Calu3 (cell line): Measurements from ENCODE around the gene SIRPB2. TPM values are rescaled to one million over a fixed set of nuclear protein-coding genes. Genes with fewer than 3 reads are reported as not detected.
A peak's percentile ranks its signal among the peaks of the same experiment; 100 is the strongest.

Source experiments
- BruUV-seq: library from RNA; stranded (reverse); fragments of 400-500 nt; replicated peaks from 2 replicates; lab custom pipeline; 2021; lab: Mats Ljungman, UMichigan
- CTCF ChIA-PET: fragments of 300-600 bp; sonication (Branson Sonifier 250); formaldehyde crosslinking; loops from one replicate; lab custom pipeline; 2022; ENCODE audit warnings: antibody characterized with exemption; lab: Charles Lee
- DNase-seq: peaks from one replicate; pipeline ENCODE4 v3.0.0; 2022
- H3K27ac Mint-ChIP-seq: one replicate; pipeline ENCODE4 v1.8.0; 2022; ENCODE audit warnings: mixed read lengths; ENCODE audit not compliant: unreplicated experiment
- H3K27me3 Mint-ChIP-seq: one replicate; pipeline ENCODE4 v1.8.0; 2022; ENCODE audit warnings: mixed read lengths; ENCODE audit not compliant: unreplicated experiment
- H3K36me3 Mint-ChIP-seq: one replicate; pipeline ENCODE4 v1.8.0; 2022; ENCODE audit warnings: mild to moderate bottlenecking, moderate library complexity, mixed read lengths; ENCODE audit not compliant: insufficient read depth, unreplicated experiment
- H3K4me1 Mint-ChIP-seq: one replicate; pipeline ENCODE4 v1.8.0; 2022; ENCODE audit warnings: mild to moderate bottlenecking, low read depth, mixed read lengths; ENCODE audit not compliant: unreplicated experiment
- H3K4me3 Mint-ChIP-seq: one replicate; pipeline ENCODE4 v1.8.0; 2022; ENCODE audit warnings: mild to moderate bottlenecking, low read depth, moderate library complexity, mixed read lengths; ENCODE audit not compliant: unreplicated experiment
- H3K9me3 Mint-ChIP-seq: one replicate; pipeline ENCODE4 v1.8.0; 2022; ENCODE audit warnings: low read depth, mixed read lengths; ENCODE audit not compliant: unreplicated experiment
- CTCF ChIP-seq: fragments of 200-600 bp; IDR thresholded peaks from one replicate; pipeline ENCODE4 v1.8.0; 2022; ENCODE audit warnings: antibody characterized with exemption; ENCODE audit not compliant: unreplicated experiment
- intact Hi-C: fragments of 100-400 bp; cut with micrococcal nuclease; formaldehyde crosslinking; loops from one replicate; pipeline ENCODE4 v1.10.0; 2022; ENCODE audit not compliant: unreplicated experiment
- total RNA-seq: library from RNA; stranded (reverse); gene quantifications from 2 replicates; pipeline ENCODE4 v1.2.3, GENCODE V29; 2022

The SIRPB2 gene
- total RNA-seq, 1 experiment from 2014 or later = 0.57 TPM

- no peak overlapping the region for H3K4me3 Mint-ChIP-seq
- no peak for TF ChIP-seq CTCF
- CTCF ChIA-PET = interaction anchor here (3.7 kb wide), 1 partner anchor 28 kb away, joined by 24 read pairs; no protein-coding TSS in a partner anchor
- peak overlapping the region; percentile 5 for H3K27ac Mint-ChIP-seq
- peak; percentile 36 for DNase-seq
- no peaks in the 10 kb centered on the region for H3K9me3 Mint-ChIP-seq
- no TSS peak for BruUV-seq
- intact Hi-C loops = no loop called here
- peaks cover under 1% of the 10 kb centered on the region for H3K36me3 Mint-ChIP-seq
- H3K4me1 Mint-ChIP-seq = peaks cover 42% of the 10 kb centered on the region
- no peaks in the 10 kb centered on the region for H3K27me3 Mint-ChIP-seq
Observed at GRCh38 chr20:1474817-1475603, 16.2 kb downstream of the SIRPB2 start.

GRCh38 chr20:1474325-1474724 is 16.9 kb downstream of the SIRPB2 start:
- peaks cover 47% of the 10 kb centered on the region for H3K4me1 Mint-ChIP-seq
- DNase-seq = no peak
- no peaks in the 10 kb centered on the region for H3K9me3 Mint-ChIP-seq
- no peak for TF ChIP-seq CTCF
- CTCF ChIA-PET = interaction anchor here (3.7 kb wide), 1 partner anchor 29 kb away, joined by 24 read pairs; no protein-coding TSS in a partner anchor
- H3K27ac Mint-ChIP-seq = no peak overlapping the region
- H3K27me3 Mint-ChIP-seq = no peaks in the 10 kb centered on the region
- intact Hi-C loops = no loop called here
- H3K4me3 Mint-ChIP-seq = no peak overlapping the region
- H3K36me3 Mint-ChIP-seq = peaks cover 5% of the 10 kb centered on the region
- no TSS peak for BruUV-seq

DNA sequence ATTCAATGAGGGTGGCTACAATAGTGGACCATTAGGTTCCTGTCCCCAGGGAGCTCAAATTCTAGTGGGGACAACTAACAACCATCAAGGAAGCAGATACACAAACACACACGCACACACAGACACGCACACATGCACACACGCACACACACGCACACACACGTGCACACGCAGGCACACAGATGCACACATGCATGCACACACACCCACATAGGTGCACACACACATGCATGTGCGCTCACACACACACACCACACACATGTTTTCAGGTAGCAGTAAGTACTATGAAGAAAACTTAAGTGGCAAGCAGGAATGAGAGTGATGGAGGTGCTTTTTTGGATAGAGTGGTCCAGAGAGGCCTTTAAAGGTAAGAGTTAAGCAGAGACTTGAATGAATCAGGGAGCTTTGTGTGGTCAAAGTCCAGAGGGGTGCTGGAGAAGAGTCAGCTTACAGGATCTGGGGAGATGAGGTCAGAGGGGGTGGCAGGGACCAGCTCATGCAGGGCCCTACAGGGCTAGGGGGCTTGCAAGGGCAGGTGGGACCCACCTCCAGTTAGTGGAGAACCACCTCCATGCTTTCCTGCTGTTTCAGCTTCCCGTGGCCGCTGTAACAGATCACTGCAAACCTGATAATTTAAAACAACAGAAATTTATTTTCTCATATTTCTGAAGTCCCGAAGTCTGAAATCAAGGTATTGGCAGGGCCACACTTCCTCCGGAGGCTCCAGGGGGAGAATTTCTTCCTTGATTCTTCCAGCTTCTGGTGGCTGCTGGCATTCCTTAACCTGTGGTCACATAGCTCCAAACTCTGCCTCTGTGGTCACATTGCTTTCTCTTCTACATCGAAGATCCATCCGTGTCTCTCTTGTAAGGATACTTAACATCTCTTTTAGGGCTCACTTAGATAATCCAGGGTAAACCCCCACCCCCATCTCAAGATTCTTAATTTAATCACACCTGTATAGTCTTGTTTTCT is 17.7 kb downstream of the SIRPB2 start:
- H3K4me1 Mint-ChIP-seq = peaks cover 50% of the 10 kb centered on the region
- H3K36me3 Mint-ChIP-seq = peaks cover 12% of the 10 kb centered on the region
- H3K4me3 Mint-ChIP-seq = no peak overlapping the region
- H3K9me3 Mint-ChIP-seq = no peaks in the 10 kb centered on the region
- no peak for TF ChIP-seq CTCF
- no peak for DNase-seq
- CTCF ChIA-PET = interaction anchor here (1.1 to 3.7 kb wide), 2 partner anchors 27 to 30 kb away, joined by 4 to 24 read pairs; no protein-coding TSS in a partner anchor
- peak overlapping the region; percentile 60 for H3K27ac Mint-ChIP-seq
- no TSS peak for BruUV-seq
- intact Hi-C loops = no loop called here
- no peaks in the 10 kb centered on the region for H3K27me3 Mint-ChIP-seq

- peaks cover 2% of the 10 kb centered on the region for H3K9me3 Mint-ChIP-seq
- H3K27ac Mint-ChIP-seq = peak overlapping the region; percentile 60
- no TSS peak for BruUV-seq
- TF ChIP-seq CTCF = no peak
- DNase-seq = no peak
- H3K36me3 Mint-ChIP-seq = peaks cover 20% of the 10 kb centered on the region
- intact Hi-C loops = no loop called here
- CTCF ChIA-PET = interaction anchor here (1.1 to 3.7 kb wide), 2 partner anchors 28 to 31 kb away, joined by 4 to 24 read pairs; no protein-coding TSS in a partner anchor
- no peaks in the 10 kb centered on the region for H3K27me3 Mint-ChIP-seq
- no peak overlapping the region for H3K4me3 Mint-ChIP-seq
- peaks cover 50% of the 10 kb centered on the region for H3K4me1 Mint-ChIP-seq
Observed at GRCh38 chr20:1472556-1473245, 18.5 kb downstream of the SIRPB2 start.
